CD1c-positive myeloid dendritic cell (primary cell): ENCODE results near the gene ZNF438.

Experiments used
- DNase-seq: peaks from one replicate; pipeline ENCODE4 v3.0.0-alpha.2; 2016; ENCODE audit errors: extremely low spot score

The ZNF438 gene

DNA sequence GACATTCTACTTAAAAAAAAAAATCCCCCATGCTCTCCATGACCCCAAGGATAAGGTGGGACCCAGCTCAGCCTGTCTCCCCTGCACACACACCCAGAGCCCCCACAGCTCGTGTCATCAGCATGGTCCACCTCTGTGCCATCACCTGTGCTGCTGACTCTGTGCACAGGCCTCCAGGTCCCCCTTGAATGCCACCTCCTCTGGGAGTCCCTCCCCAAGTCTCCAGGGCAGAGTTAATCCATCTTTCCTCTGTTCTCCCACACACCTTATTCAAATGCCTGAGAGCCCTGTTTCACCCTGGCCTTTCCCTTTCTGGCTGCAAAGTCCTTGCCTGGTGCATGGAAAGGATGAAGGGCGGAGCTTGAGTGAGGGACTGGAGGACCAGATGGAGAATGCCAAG, 208.0 kb downstream of the ZNF438 start:
- no peak for DNase-seq

DNA sequence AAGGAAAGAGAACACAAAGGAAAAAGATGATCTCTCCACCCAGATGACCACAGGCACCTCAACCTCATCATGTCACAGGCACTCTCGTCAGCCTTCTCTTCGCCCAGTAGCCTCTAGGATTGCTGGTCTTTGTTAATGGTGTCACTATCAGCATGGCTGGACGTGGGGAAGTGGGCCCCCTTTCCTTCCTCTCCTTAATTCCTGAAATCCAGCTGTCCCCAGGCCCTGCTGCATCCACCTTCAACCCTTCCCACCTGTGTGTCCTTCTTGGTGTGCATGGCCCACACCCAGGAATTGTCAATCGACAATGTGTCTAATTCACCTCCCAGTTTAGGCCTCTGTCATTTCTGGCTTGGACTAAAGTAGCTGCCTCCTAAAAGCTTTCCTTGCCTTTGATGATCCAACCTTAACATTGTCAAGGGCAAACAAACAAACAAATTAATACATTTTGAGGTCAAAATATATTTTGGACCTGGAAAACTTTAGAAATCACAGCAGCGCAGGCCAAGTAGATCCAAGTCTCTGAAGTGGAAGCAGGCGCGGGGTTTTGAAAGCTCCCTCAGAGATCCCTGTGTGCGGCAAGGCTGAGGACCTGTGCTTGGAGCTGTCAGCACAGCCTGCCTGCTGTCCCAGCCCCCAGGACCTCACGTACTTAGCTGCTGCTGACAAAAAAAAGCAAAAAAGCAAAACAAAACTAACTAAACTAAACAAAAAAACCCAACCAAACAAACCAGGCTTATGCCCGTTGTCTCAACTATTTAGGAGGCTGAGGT, 208.8 kb downstream of the ZNF438 start:
- no peak for DNase-seq

DNA sequence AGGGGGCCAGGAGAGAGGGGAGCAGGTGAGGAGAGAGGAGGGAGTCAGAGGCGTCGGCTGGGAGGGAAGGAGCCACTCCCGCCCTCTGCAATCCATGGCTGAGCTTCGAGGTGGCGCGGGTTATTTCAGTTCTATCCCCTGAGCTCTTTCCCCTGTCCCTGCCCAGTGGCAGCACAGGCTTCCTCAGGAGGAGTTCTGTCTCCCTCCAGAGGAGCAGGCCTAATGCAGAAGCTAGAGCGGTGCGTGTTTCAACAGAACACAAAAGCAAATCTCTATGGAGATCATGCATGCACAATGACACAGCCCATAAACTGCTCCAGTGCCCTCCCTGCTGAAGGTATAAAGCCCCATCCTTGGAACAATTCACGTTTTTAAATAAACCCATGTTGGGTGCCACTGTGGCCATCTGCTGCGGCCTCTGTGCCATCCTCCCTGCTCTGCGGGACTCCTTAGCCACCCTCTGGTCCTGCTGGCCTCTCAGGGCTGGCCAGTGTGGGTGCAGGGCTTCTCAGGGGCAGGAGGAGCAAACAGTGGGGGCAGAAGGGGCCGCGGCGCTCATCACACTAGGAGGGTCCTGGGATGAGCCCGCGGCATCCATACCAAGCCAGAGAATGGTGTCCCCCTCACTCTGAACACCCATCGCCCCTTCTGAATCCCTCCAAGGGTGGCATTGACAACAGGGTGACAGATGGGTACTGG, 209.5 kb downstream of the ZNF438 start:
- DNase-seq: no peak

DNA sequence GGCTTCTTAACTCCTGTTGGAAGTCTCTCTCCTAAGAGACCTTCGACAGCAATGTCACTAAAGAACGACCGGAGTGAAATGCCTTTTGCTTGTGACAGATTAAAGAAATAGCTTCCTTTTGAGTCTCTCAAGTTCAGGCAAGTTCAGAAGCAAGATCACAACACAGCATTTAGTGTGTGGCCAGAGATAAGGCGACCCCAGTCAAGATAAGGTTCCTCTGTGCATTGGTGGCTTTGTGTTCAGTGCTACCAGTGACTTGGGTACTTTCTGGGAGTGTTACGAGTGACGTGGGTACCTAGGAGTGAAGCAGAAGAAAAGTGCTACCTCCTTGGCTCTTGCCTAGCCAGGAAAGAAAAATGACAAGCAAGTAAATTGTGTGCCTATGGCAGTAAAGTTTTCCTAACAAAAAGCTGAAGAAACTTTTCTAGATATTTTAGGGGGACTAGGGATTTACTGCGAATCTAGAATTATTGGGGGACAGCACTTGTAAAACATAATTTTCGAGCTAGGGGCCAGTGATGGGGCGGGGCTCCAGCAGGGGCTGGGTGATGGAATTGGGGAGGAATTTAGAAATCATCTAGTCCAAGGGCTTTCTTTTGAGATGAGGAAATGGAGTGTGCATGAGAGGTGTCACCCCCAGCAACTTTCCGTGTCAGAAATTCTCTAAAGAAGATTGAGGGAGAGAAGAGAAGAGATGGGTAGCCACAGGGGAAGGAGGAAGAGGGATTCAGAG, 210.2 kb downstream of the ZNF438 start:
- DNase-seq: no peak

DNA sequence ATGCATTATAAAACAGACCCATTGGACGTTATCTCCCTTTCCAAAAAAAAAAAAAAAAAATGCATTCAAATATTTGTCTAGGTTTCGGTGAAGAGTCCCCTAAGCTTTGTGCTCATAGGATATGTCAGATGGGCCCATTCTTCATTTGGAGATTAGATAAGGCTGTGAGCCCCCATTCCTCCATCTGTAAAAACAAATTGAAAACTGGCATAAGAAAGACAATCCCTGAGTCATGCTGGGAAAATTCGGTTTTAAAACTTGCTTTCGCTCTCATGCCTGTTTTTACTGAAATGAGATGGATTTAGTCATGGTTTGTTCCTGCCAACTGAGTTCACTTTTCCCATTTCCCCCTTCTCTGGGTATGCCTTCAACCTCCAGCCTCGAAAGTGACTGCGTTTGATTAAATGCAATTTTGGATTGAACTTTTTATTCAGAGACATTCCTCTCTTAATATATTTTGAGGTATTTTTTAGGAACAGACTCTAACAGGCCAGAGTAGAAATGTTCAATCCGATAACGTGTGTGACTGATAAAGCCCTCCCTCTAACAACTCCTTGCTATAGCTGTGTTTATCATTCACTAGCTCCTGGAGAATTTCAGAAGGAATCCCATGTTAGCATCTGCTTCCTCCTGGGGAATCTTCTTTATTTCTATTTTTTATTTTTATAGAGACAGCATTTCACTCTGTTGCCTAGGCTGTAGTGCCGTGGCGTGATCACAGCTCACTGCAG, 211.2 kb downstream of the ZNF438 start:
- no peak for DNase-seq

DNA sequence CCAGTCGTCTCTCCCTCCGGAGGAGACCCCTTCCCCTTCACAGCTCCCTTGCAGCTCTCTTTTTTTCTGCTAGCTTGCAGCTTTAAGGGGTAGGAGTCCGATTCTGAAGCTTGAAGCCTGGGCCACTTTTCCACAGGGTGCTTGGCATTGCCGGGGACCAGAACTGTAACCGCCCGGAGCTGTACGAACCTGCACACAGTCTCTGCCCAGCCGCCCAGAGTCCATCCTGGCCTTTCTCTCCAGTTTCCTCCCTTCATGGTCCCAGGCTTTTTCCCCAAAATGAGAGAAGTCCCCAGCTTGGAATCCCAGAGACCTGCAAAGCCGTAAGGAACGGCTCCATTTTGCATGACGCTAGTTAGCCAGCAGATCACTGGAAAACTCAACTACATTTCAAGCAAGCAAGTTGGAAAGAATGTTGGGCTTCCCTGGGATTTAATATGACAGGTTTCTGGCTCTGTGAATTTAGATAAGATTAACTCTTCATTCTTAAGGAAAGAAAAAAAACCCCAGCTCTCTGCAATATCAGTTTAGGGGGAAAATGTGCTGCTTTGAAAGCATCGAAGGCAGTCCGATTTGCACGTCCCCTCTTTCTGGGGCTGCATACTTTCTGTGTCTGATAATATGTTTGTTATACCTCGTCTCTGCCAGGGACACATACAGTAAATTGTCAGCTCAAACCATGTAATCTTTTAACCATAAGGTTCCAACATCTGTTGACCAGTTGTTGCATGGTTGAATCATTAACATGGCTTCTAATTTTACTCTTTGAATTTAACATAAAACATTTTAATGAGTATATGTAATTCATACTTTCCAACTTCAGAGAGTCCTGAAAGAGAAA, 212.1 kb downstream of the ZNF438 start:
- no peak for DNase-seq

DNA sequence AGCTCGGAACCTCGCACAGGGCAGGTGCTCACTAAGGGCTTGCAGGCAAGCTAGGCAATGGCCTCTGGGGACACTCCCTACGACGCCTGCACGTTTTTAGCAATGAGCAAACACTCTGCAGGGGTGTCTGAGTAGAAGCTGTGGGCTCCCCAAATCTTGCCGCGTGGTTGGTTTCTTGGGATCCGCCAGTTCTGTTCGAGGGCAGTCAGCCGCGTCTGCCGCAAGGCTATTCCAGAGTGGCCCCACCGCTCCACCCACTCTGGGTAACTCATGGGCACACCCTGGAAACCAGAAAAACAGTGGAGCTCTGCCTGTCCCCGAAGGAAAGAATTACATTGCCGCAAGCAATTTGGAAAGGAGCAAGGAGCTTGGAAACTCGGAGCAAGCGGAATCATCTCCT, 212.8 kb downstream of the ZNF438 start:
- DNase-seq: no peak

DNA sequence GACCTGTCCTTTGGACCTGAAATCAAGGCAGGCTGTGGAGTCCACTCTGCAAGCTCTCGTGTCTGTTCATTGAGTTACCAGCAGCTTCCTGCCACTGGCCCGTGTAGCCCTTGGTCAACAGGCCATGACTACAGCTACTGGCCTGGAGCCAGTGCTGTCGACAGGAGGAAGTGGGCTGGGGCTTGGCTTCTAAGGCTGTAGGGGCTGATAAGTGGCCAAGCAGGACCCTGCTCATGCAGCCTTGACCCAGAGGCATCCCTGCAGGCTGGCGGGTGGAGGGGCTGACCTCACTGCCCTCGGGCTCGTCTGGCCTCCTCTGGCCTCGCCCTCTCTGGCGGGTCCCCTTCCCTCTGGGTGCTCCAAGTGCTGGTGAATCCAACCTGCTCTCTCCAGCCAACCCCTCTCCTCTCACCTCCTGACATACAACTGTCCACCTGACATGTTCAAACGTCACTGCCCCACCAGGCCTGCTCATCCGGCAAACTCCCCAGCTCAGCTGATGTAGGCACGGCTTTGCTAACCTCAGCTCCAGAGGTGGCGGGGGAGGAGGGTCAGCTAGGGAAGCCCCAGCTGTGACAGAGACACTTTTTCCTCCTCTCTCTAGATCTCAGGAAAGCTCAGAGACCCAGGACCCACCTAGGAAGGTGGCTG, 213.5 kb downstream of the ZNF438 start:
- peak; percentile 8 for DNase-seq

DNA sequence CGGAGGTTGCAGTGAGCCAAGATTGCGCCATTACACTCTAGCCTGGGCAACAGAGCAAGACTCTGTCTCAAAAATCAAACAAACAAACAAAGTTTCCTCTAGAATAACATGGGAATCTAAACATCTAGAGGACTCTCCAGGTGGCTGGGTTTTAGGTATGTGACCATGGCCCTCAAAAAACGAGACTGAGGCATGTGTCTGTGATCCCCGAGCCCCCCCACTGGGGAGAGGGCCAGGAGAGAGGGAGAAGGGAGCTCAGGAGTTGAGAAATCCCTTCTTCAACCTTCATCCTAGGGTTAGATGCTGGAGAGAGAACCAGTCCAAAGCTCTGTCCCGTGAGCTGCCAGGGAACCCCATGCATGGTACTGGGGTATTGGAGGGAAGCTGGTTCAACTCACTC, 214.1 kb downstream of the ZNF438 start:
- DNase-seq: no peak

DNA sequence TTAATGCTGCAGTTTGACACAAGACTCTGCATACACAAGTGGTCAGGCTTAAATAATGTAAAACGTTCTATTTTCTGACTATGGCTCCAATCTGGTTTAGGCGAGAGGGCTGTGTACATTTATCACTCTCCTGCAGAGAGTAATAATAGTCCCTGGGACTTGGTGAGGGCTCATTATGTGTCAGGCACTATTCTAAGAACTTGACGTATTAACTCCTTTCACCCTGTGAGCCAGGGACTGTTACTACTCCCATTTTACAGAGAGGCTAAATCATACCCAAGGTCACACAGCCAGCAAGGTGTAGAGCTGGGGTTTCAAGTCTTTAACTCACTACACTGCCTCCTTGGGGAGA, 214.9 kb downstream of the ZNF438 start:
- no peak for DNase-seq

DNA sequence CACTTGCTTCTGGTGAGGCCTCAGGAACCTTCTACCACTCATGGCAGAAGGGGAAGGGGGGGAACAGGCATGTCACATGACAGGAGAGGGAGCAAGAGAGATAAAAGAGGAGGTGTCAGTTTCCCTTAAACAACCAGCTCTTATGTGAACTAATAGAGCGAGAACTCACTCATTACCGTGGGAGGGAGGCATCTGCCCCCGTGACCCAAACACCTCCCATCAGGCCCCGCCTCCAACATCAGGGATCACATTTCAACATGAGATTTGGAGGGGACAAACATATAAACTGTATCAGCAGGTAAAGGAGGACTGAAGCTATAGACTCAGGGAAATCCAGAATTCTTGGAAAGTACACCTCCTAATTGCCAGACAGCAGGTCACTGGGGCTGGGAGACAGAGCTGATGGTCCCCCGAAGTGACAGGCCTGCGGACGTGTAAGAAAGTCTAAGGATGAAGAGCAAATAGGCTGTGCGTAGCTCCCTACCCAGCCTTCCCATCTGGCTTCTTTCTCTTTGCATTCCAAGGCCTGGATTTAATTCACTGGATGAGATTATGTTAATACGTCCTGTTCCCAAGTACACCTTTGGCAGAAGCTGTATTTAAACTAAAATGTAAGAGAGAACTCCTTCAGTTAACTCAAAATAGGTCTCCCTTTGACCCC, 215.4 kb downstream of the ZNF438 start:
- no peak for DNase-seq

DNA sequence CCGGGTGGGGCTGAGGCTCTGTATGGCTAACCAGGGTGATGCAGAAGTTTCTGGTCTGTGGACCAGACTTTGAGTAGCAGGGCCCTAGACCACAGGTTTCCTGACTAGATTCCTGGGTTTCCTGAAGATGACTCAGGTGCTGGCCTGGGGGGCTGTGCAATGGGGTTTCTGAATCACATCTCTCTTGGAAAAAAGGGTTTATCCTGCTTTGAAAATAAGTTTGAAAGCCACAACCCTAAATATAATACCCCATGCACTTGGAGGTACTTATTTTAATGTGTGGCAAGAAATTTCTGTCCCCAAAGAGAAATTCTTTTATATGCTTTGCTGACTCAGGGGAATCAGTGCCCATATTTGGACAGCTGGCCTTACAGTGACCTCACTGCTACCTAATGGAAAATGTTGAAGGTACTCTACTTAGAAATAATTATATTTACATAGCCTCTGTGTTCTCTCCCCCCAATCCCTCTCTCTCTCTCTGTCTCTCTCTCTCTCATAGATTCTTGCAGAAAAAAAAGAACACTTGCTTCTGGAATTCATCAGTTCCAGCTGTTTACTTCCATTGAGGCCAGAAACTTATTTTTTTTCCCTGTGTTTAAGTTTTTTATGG, 217.7 kb downstream of the ZNF438 start:
- no peak for DNase-seq

DNA sequence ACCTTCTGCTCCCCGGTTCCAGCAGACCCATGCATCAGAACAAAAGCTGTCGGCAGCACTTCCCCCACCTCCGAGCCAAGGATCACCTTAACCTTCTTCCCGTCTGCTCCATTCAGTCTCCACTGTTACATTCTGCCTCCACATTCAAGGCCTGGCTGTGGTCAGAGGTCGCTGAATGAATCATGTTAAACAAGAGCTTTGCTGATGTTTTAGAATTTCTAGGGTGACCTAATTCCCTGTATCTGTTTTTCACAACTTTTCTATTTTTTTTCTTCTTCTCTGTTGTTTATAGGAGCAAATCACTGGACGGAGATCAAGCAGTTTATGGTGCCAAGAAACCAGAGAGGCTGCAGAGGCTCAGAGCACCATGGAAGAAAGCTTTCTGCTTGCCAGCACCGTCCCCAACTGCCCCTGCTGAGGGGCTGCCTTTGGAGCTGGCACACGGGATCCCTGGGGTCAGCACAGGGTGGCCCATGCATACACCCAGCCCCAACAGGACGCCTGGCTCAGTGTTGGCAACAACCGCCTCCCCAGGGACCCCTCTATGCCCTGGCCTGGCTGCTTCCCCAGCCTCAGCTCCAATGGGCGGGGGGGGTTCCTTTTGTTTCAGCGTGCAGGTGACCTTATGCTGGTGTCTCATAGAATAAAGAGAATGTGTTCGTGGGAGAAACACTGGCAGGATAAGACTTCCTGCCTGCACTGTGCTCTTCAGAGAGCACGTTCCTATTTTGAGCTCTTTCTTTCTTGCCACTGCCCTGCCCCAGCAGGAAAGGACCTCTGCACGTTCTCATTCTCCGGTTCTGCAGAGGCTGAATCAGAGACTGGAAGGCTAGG, 219.4 kb downstream of the ZNF438 start:
- no peak for DNase-seq

DNA sequence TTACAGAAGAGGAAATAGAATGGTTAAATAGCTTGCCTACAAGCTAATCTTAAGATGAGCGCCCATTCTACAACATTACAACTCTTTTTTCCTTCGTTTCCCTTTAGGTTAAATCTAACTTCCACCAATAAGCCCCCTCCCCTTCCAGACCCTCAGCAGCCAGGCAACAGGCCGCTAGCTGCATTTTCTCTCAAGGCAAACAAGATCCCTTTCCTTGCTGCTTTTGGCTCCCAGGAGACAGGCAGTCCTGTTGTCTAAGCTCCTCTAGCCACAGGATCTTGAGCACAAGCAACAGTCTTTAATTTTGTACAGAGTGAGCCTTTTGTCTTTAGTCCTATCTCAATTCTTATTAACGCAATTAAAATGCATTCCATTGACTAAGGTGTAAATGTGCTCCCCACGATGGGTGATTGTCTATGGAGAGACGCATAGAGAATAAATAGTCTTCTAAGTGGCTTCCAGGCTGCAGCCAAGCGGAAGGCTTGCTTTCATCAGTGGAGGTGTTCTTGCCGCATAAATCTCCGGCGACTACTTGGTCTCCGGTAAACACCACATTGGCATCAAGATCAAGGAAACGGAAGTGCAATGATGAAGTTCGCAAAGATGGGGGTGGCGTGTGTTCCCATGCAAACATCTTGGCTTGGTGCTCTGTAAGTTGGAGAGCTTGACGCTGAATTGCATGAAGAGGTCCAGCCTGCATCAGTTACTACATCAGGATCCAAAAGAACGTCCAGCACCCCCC, 220.2 kb downstream of the ZNF438 start:
- DNase-seq: no peak

DNA sequence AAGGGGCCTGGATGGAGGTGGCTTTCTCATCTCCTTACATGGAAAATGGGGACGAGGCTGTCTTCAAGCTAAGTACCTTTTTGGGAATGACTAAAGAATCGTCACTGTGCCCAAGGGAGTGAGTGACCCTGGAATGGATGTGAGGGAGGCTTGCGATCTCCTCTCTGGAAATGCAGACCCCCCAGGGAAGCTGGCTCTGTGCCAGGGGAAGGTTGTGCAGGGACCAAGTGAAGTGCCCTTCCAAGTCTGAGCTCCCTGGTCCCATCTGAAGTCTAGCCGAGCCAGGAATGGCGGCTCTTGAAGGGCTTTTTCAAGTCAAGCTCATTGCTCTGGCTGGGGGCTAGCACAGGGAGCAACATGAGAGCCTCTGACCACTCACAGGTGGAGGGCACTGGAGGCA, 221.2 kb downstream of the ZNF438 start:
- DNase-seq: no peak

DNA sequence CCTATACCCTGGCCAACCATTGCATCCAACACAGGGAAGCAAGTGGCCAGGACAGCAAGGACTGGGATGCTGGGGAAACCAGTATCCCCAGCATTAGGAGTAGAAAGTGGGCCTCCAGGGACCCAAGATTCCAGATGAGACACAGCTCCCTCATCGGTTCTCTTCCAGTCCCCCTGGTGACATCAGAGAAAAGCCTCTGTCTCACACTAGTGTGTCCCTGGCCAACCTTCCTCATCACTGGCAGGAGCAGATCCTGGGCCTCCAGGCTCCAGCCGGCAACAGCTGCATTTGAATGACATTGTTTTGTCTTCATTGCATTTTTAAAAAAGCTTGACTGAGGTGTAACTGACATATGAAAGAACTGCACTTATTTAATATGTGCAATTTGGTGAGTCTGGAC, 224.8 kb downstream of the ZNF438 start:
- no peak for DNase-seq

DNA sequence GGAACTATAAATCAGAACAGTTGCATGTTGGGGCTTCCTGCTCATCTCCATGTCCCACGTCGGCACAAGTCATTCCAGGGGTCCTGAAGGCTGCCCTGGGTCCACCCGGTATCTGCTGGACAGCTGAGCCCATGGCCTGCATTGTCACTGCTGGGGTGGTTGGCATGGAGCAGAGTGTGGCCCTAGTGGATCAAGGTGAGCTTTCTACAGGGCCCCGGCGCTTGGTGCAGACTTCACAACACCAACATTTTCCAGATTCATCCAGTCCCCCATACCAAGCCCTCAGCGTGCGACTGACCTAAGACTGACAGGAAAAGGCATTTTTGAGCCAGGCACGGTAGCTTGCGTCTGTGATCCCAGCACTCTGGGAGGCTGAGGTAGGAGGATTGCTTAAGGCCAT, 226.6 kb downstream of the ZNF438 start:
- no peak for DNase-seq

DNA sequence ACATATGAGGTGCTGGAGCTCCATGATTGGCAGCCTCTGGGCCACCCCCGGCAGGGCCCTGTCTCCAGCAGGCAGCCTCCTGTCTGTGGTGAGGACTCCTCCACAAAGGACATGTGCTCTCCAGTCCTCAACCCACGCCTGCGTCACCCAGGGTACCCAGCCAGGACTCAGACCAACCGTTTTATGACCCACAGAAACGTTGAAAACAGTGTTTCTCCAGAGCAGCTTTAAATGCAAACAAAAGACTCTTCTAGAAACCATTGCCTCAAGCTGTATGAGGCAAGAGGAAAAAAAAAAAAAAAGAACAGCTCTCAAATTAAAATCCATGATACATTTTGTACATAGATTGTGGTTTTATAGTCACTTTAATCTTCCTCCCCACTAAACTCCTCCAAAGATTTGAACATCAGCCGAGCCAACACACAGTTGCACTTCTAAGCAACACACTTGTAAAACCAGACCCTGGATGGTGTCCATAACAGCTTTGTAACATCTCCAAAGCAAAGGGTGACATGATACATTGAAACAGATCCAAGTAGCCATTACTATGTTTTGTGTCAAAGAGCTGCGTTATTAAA, 227.1 kb downstream of the ZNF438 start:
- no peak for DNase-seq
